AG04450 (cell line): Measurements from ENCODE around the gene MTHFSD. TPM values are rescaled to one million over a fixed set of nuclear protein-coding genes. Genes with fewer than 3 reads are reported as not detected.

Experiments used
- CTCF ChIA-PET: fragments of 300-600, 350-600 bp; formaldehyde crosslinking; extraction: SDS; loops from one replicate; lab custom pipeline; 2022; ENCODE audit warnings: antibody characterized with exemption, inconsistent platforms; lab: Charles Lee
- POLR2A ChIA-PET: fragments of 350-600 bp; formaldehyde crosslinking; extraction: SDS; loops from one replicate; lab custom pipeline; 2021; ENCODE audit warnings: antibody characterized with exemption, inconsistent platforms; lab: Yijun Ruan, JAX
- DNase-seq: peaks from one replicate; pipeline ENCODE4 v3.0.0-alpha.2; 2011; ENCODE audit warnings: low read depth, low spot score
- H3K27ac ChIP-seq: one replicate; pipeline ENCODE4 v1.5.1; 2012; ENCODE audit warnings: low read depth, low read length, control low read depth
- H3K27me3 ChIP-seq: one replicate; pipeline ENCODE4 v1.6.0; 2012; ENCODE audit warnings: low read length; ENCODE audit not compliant: control insufficient read depth, insufficient read depth
- H3K4me3 ChIP-seq: 2 replicates; pipeline ENCODE4 v1.5.1; 2011; ENCODE audit warnings: mild to moderate bottlenecking, low read depth, low read length, control low read depth
- H3K9me3 ChIP-seq: 2 replicates; pipeline ENCODE4 v1.5.1; 2012; ENCODE audit warnings: low read length; ENCODE audit not compliant: control insufficient read depth, insufficient read depth
- CTCF ChIP-seq: IDR thresholded peaks from 2 replicates; pipeline ENCODE4 v1.5.1; 2011; ENCODE audit warnings: low read depth, low read length, control low read depth, inconsistent platforms
- polyA plus RNA-seq: library from polyadenylated mRNA; depleted of rRNA; stranded (reverse); fragments of >200 nt; gene quantifications from 2 replicates; pipeline ENCODE4 v1.2.3, GENCODE V29; 2011

MTHFSD gene
- polyA plus RNA-seq, 1 experiment, result 16.7 TPM

DNA sequence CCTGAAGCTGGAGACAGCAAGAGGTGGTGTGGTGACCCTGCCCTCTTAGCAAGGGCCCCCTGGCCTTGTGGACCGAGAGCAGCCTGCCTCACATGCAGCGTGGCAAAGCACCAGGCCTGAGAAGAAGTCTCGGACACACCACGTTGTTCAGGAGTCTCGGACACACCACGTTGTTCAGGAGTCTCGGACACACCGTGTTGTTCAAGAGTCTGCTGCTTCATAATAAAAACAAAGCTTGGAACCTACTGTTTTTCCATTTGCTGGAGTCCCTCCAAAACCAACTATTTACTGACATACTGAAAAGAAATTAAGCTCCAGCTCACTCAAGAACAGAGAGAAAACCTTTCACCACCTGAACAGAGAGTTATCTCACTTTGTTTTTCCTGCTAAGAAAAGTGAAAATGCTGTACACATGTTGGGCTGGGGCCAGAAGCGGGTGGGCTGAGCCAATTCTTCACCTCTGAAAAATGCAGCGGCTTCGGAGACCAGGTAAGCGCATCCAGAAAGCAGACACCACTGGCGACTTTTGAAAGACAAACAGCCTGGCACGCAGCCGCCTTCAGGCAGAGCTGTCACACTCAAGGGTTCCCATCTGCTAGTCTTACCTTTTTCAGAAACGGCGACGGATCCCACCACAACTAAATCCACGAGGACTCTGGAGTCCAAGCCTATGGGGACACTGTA is 8.9 kb downstream of the MTHFSD start:
- POLR2A ChIA-PET, result no interaction called here
- Histone ChIP-seq H3K9me3 (no peaks in the 10 kb centered on the region), H3K4me3 (no peak overlapping the region), H3K27ac (no peak overlapping the region), H3K27me3 (no peaks in the 10 kb centered on the region)
- CTCF ChIA-PET, result no interaction called here
- TF ChIP-seq CTCF, result no peak
- no peak for DNase-seq

- Histone ChIP-seq H3K4me3 (no peak overlapping the region), H3K9me3 (no peaks in the 10 kb centered on the region), H3K27me3 (no peaks in the 10 kb centered on the region), H3K27ac (no peak overlapping the region)
- no peak for TF ChIP-seq CTCF
- POLR2A ChIA-PET, result no interaction called here
- CTCF ChIA-PET, result no interaction called here
- no peak for DNase-seq
Measured at GRCh38 chr16:86545481-86545880, 9.6 kb downstream of the MTHFSD start.

- ChIA-PET POLR2A (no interaction called here), CTCF (no interaction called here)
- H3K27me3 ChIP-seq, result no peaks in the 10 kb centered on the region
- H3K27ac ChIP-seq, result no peak overlapping the region
- TF ChIP-seq CTCF, result no peak
- no peak for DNase-seq
- no peaks in the 10 kb centered on the region for H3K9me3 ChIP-seq
- no peak overlapping the region for H3K4me3 ChIP-seq
Measured at GRCh38 chr16:86542756-86543750, 12.0 kb downstream of the MTHFSD start.

GRCh38 chr16:86541560-86541959 is 13.5 kb downstream of the MTHFSD start:
- H3K27me3 ChIP-seq, result no peaks in the 10 kb centered on the region
- ChIA-PET POLR2A (no interaction called here), CTCF (no interaction called here)
- no peak overlapping the region for H3K4me3 ChIP-seq
- TF ChIP-seq CTCF, result no peak
- no peak for DNase-seq
- H3K27ac ChIP-seq, result no peak overlapping the region
- H3K9me3 ChIP-seq, result no peaks in the 10 kb centered on the region

- Histone ChIP-seq H3K9me3 (no peaks in the 10 kb centered on the region), H3K4me3 (no peak overlapping the region), H3K27me3 (no peaks in the 10 kb centered on the region), H3K27ac (no peak overlapping the region)
- DNase-seq, result no peak
- CTCF ChIA-PET, result no interaction called here
- no peak for TF ChIP-seq CTCF
- POLR2A ChIA-PET, result no interaction called here
Measured at GRCh38 chr16:86540894-86541293, 14.1 kb downstream of the MTHFSD start.
